CD4-positive, alpha-beta T cell (primary cell): ENCODE data around the gene FAM76A. TPM values are rescaled to one million over a fixed set of nuclear protein-coding genes. Genes with fewer than 3 reads are reported as not detected.

Experiments
- ATAC-seq: fragments of 200-7000 bp; cut with Tn5 transposase; one replicate; pipeline ENCODE4 v1.10.0; 2022; ENCODE audit warnings: mild to moderate bottlenecking; ENCODE audit not compliant: poor library complexity
- CTCF ChIA-PET: fragments of 350-600 bp; sonication (Branson Sonifier 250); formaldehyde crosslinking; loops from one replicate; lab custom pipeline; 2021; ENCODE audit warnings: antibody characterized with exemption, inconsistent platforms; lab: Charles Lee
- POLR2A ChIA-PET: fragments of 350-600 bp; sonication (Branson Sonifier 250); formaldehyde crosslinking; loops from one replicate; lab custom pipeline; 2021; ENCODE audit warnings: antibody characterized with exemption, inconsistent platforms; lab: Charles Lee
- DNase-seq, 14 experiments: peaks; one replicate each; pipeline ENCODE4 v3.0.0-alpha.2; 2013 to 2020; ENCODE audit warnings: mixed read lengths in 2 of 14
- H3K27ac ChIP-seq, 2 donors: one replicate each; pipeline versions ENCODE4 v1.5.1 to v1.7.0; 2013; ENCODE audit warnings: low read length in 2 of 2, low read depth in 1 of 2, mild to moderate bottlenecking in 1 of 2
- H3K27me3 ChIP-seq, 2 experiments: 1 replicate in 1 of 2; 2 replicates in 1 of 2; pipeline versions ENCODE4 v1.6.1 to v1.7.0; 2013; ENCODE audit warnings: low read length in 2 of 2, control low read depth in 1 of 2, mild to moderate bottlenecking in 1 of 2, moderate library complexity in 1 of 2; ENCODE audit not compliant: insufficient read depth in 2 of 2, control insufficient read depth in 1 of 2
- H3K36me3 ChIP-seq: one replicate; pipeline ENCODE4 v1.6.1; 2013; ENCODE audit warnings: low read length, control low read depth; ENCODE audit not compliant: insufficient read depth
- H3K4me1 ChIP-seq: one replicate; pipeline ENCODE4 v1.6.1; 2013; ENCODE audit warnings: low read length, control low read depth; ENCODE audit not compliant: insufficient read depth
- H3K4me3 ChIP-seq: one replicate; pipeline ENCODE4 v1.5.1; 2013; ENCODE audit warnings: mild to moderate bottlenecking, low read length, moderate library complexity
- H3K9me3 ChIP-seq, 2 experiments: 1 replicate in 1 of 2; 2 replicates in 1 of 2; pipeline versions ENCODE4 v1.6.1 to v1.7.0; 2013; ENCODE audit warnings: low read length in 2 of 2, mild to moderate bottlenecking in 2 of 2, control low read depth in 1 of 2, moderate library complexity in 1 of 2; ENCODE audit not compliant: control insufficient read depth in 1 of 2, insufficient read depth in 1 of 2
- H3K27ac Mint-ChIP-seq: one replicate; pipeline ENCODE4 v1.8.0; 2020; ENCODE audit warnings: mixed read lengths
- H3K27me3 Mint-ChIP-seq: one replicate; pipeline ENCODE4 v1.8.0; 2021; ENCODE audit warnings: mixed read lengths
- H3K36me3 Mint-ChIP-seq: one replicate; pipeline ENCODE4 v1.8.0; 2021; ENCODE audit warnings: low read depth, mixed read lengths
- H3K4me1 Mint-ChIP-seq: one replicate; pipeline ENCODE4 v1.8.0; 2021; ENCODE audit warnings: low read depth, mixed read lengths
- H3K4me3 Mint-ChIP-seq: one replicate; pipeline ENCODE4 v1.8.0; 2020; ENCODE audit warnings: mild to moderate bottlenecking, mixed read lengths
- H3K9me3 Mint-ChIP-seq: one replicate; pipeline ENCODE4 v1.8.0; 2020; ENCODE audit warnings: mixed read lengths
- intact Hi-C, 2 experiments: fragments of 100-400 bp; cut with DNase I in 1 of 2; cut with micrococcal nuclease in 1 of 2; formaldehyde crosslinking; loops; one replicate each; pipeline versions ENCODE4 v1.15.1 to v1.9.0; 2023 to 2025; cut with DNase I, micrococcal nuclease
- total RNA-seq, 174 experiments: library from RNA in 2 of 174; stranded (reverse) in 2 of 174; gene quantifications; one replicate each; pipeline ENCODE4 v1.2.3 and lab custom pipeline; 2021 to 2026
- TF ChIP-seq, protein P1 (sequence below): fragments of 200-600 bp; IDR thresholded peaks from one replicate; pipeline ENCODE4 v1.8.0; 2022; ENCODE audit warnings: antibody characterized with exemption, mild to moderate bottlenecking

FAM76A gene
- total RNA-seq, 2 experiments from 2014 or later, result 26.0 to 28.7 TPM

DNA sequence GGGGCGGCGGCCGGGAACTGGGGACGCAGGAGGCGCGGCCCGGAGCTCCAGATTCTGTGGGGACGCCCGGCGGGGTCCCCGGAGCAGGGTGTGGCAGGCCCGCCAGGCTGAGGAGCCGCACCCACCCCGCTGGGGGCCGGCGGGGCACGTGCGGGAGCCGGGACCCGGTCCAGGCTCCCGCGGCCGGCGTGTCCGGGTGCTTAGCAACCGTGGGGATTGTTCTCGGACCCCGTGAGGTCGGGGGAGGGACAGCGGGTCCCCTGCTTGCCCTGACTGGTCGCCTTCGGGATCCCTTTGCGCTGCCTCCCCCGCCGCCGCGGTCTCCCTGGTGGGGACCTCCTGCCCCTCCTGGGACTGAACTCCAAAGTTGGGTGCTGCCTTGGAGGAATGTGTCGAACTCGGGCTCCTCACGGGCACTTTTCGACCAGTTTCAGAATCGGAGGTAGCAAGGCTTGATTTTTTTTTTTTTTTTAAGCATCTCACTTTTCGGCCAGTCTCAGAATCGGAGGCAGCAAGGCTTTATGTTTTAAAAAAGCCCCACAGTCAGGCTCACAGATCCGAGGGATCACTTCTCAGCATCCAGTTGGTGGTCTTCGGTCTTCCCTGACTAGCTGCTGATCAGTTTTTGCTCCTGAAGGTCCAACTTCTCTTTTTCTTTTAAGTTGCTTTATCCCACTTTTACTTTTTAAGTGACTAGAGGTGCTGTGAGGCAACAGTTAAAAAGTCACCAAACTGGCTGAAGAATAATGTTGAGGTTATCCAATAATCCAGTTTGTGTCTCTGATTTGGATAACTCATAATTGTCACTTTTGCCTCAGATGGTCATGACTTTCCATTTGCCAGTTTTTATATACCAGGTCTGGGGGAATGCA, 648 bp downstream of the FAM76A start:
- H3K4me1 Mint-ChIP-seq, result peaks cover 24% of the 10 kb centered on the region
- TF ChIP-seq, protein P1, sequence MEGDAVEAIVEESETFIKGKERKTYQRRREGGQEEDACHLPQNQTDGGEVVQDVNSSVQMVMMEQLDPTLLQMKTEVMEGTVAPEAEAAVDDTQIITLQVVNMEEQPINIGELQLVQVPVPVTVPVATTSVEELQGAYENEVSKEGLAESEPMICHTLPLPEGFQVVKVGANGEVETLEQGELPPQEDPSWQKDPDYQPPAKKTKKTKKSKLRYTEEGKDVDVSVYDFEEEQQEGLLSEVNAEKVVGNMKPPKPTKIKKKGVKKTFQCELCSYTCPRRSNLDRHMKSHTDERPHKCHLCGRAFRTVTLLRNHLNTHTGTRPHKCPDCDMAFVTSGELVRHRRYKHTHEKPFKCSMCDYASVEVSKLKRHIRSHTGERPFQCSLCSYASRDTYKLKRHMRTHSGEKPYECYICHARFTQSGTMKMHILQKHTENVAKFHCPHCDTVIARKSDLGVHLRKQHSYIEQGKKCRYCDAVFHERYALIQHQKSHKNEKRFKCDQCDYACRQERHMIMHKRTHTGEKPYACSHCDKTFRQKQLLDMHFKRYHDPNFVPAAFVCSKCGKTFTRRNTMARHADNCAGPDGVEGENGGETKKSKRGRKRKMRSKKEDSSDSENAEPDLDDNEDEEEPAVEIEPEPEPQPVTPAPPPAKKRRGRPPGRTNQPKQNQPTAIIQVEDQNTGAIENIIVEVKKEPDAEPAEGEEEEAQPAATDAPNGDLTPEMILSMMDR, result no peak
- H3K27ac Mint-ChIP-seq, result peak overlapping the region; percentile 89
- H3K27ac ChIP-seq, result peak overlapping the region; percentile 35 to 61
- H3K27me3 Mint-ChIP-seq, result no peaks in the 10 kb centered on the region
- H3K9me3 ChIP-seq, result no peaks in the 10 kb centered on the region
- peaks cover 20% of the 10 kb centered on the region for H3K36me3 ChIP-seq
- H3K27me3 ChIP-seq, result no peaks in the 10 kb centered on the region
- H3K4me1 ChIP-seq, result peaks cover 19% of the 10 kb centered on the region
- ATAC-seq, result no peak
- peak overlapping the region; percentile 74 for H3K4me3 ChIP-seq
- H3K9me3 Mint-ChIP-seq, result no peaks in the 10 kb centered on the region
- CTCF ChIA-PET, result interaction anchor here (0.5 to 2.8 kb wide), 11 partner anchors 9 to 317 kb away, joined by 3 to 44 read pairs (median 3); partner anchors contain the start of genes AHDC1, IFI6 and STX12
- intact Hi-C loops, result loop anchor here (2.0 to 10.0 kb wide), 5 partner anchors 46 to 494 kb away; partner anchors contain the start of genes EYA3 (in 1 of the 2), PPP1R8 (in 1 of the 2), STX12 (in 1 of the 2) and TMEM222 (in 1 of the 2)
- DNase-seq, result peak in 9 of 14 experiments; percentile 4 to 42 (median 22)
- H3K36me3 Mint-ChIP-seq, result peaks cover 34% of the 10 kb centered on the region
- POLR2A ChIA-PET, result interaction anchor here (0.7 to 1.9 kb wide), 24 partner anchors 12 to 1456 kb away, joined by 3 to 58 read pairs (median 5); partner anchors contain the start of genes GPATCH3, IFI6, PPP1R8 and RNU11
- H3K4me3 Mint-ChIP-seq, result peak overlapping the region; percentile 85

DNA sequence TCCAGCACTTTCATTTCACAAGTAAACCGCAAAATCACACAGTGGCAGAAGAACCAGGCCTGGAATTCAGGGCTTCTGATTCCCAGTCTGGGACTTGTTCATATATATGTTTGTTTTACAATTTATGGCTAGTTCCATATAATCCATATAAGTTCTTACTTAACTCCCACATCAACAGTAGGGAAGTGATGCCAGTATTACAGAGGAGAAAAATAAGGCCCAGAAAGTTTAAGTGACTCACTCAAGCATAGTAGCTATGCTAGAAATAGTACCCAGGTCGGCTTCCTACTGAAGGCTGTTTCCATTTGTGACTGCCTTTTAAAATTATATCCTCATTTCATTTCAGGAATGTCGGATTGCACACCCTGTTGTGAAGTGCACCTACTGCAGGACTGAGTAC, 1.4 kb downstream of the FAM76A start:
- H3K36me3 Mint-ChIP-seq, result peaks cover 37% of the 10 kb centered on the region
- peak overlapping the region; percentile 89 for H3K27ac Mint-ChIP-seq
- TF ChIP-seq, protein P1, result no peak
- Histone ChIP-seq H3K27me3 (no peaks in the 10 kb centered on the region), H3K36me3 (peaks cover 20% of the 10 kb centered on the region), H3K27ac (no peak overlapping the region), H3K4me3 (peak overlapping the region; percentile 74), H3K4me1 (peaks cover 19% of the 10 kb centered on the region), H3K9me3 (no peaks in the 10 kb centered on the region)
- peak overlapping the region; percentile 85 for H3K4me3 Mint-ChIP-seq
- H3K9me3 Mint-ChIP-seq, result no peaks in the 10 kb centered on the region
- CTCF ChIA-PET, result interaction anchor here (0.5 to 2.8 kb wide), 2 partner anchors 56 to 318 kb away, joined by 3 to 44 read pairs; partner anchors contain the start of gene IFI6
- no peaks in the 10 kb centered on the region for H3K27me3 Mint-ChIP-seq
- POLR2A ChIA-PET, result no interaction called here
- intact Hi-C loops, result loop anchor here (2.0 to 10.0 kb wide), 5 partner anchors 45 to 495 kb away; partner anchors contain the start of genes EYA3 (in 1 of the 2), PPP1R8 (in 1 of the 2), STX12 (in 1 of the 2) and TMEM222 (in 1 of the 2)
- no peak for ATAC-seq
- DNase-seq, result peak in 1 of 14 experiments; percentile 1
- peaks cover 24% of the 10 kb centered on the region for H3K4me1 Mint-ChIP-seq

DNA sequence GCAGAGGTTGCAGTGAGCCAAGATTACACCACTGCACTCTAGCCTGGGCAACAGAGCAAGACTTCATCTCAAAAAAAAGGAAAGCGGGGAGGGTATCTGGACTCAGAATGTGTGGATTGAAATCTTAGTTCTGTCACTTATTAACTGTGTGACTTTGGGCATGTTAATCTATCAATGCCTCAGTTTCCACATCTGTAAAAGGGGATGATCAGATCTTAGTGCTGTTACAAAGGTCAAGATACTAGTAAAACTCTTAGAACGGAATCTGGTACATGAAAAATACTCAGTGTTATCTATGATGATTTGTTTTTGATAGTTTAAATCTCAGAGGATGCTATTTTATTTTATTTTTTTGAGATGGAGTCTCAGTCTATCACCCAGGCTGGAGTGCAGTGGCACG, 10.5 kb downstream of the FAM76A start:
- Mint-ChIP-seq H3K4me3 (no peak overlapping the region), H3K27ac (no peak overlapping the region), H3K4me1 (no peaks in the 10 kb centered on the region), H3K27me3 (no peaks in the 10 kb centered on the region), H3K36me3 (peaks cover 72% of the 10 kb centered on the region), H3K9me3 (no peaks in the 10 kb centered on the region)
- TF ChIP-seq, protein P1, result no peak
- Histone ChIP-seq H3K4me1 (no peaks in the 10 kb centered on the region), H3K27ac (no peak overlapping the region), H3K9me3 (no peaks in the 10 kb centered on the region), H3K36me3 (peaks cover 72% of the 10 kb centered on the region), H3K27me3 (no peaks in the 10 kb centered on the region), H3K4me3 (no peak overlapping the region)
- ChIA-PET POLR2A (no interaction called here), CTCF (no interaction called here)
- DNase-seq, result no peak
- intact Hi-C loops, result no loop called here
- no peak for ATAC-seq
